Muscle of leg (tissue), 11 donors: ENCODE measurements around the gene ATXN1. TPM values are rescaled to one million over a fixed set of nuclear protein-coding genes. Genes with fewer than 3 reads are reported as not detected.

Source experiments
- DNase-seq: peaks from one replicate; pipeline ENCODE4 v3.0.0; 2013
- H3K27ac ChIP-seq: one replicate; pipeline ENCODE4 v1.5.1; 2013; ENCODE audit warnings: mild to moderate bottlenecking, low read length, control low read depth
- H3K27me3 ChIP-seq: one replicate; pipeline ENCODE4 v1.6.1; 2013; ENCODE audit warnings: low read length; ENCODE audit not compliant: control insufficient read depth, insufficient read depth
- H3K36me3 ChIP-seq: one replicate; pipeline ENCODE4 v1.6.1; 2013; ENCODE audit warnings: low read length; ENCODE audit not compliant: control insufficient read depth, insufficient read depth
- H3K4me1 ChIP-seq: one replicate; pipeline ENCODE4 v1.6.1; 2013; ENCODE audit warnings: low read length; ENCODE audit not compliant: control insufficient read depth, insufficient read depth
- H3K4me3 ChIP-seq: one replicate; pipeline ENCODE4 v1.5.1; 2013; ENCODE audit warnings: low read length, control low read depth
- H3K9me3 ChIP-seq: replicated peaks from 2 replicates; pipeline ENCODE4 v1.6.1; 2013; ENCODE audit warnings: low read depth, low read length; ENCODE audit not compliant: control insufficient read depth
- WGBS: methylation state at CpG from one replicate; pipeline ENCODE4 v1.1.5; 2013; ENCODE audit warnings: missing lambda C conversion rate; ENCODE audit not compliant: insufficient coverage; 5-methylcytosine and 5-hydroxymethylcytosine counted together
- polyA plus RNA-seq, 8 donors: library from polyadenylated mRNA; unstranded; fragments of 120-200 nt; gene quantifications; one replicate each; pipeline versions ENCODE4 v1.2.1 to v1.2.3, GENCODE V29; 2013; ENCODE audit warnings: inconsistent platforms in 1 of 8, low replicate concordance in 1 of 8; ENCODE audit not compliant: insufficient read length in 8 of 8, insufficient read depth in 1 of 8
- total RNA-seq: library from RNA; stranded (reverse); fragments of 120-200 nt; gene quantifications from one replicate; pipeline ENCODE4 v1.2.4, GENCODE V29; 2013

ATXN1 gene
- total and polyA plus RNA-seq, 9 donors = 10.2 to 19.9 (median 12.9) TPM

- Histone ChIP-seq H3K4me3 (no peak overlapping the region), H3K27me3 (no peaks in the 10 kb centered on the region), H3K27ac (no peak overlapping the region), H3K9me3 (no peaks in the 10 kb centered on the region), H3K36me3 (no peaks in the 10 kb centered on the region), H3K4me1 (peaks cover 8% of the 10 kb centered on the region)
- 78% methylated on average over 2 of the region's 8 CpGs for WGBS
- DNase-seq = no peak
Observed at GRCh38 chr6:16769131-16769985, 8.1 kb upstream of the ATXN1 start.

GRCh38 chr6:16768477-16768830 is 7.2 kb upstream of the ATXN1 start:
- no peaks in the 10 kb centered on the region for H3K36me3 ChIP-seq
- no peak overlapping the region for H3K27ac ChIP-seq
- no CpG with 5 or more reads among the region's 3 CpGs for WGBS
- DNase-seq = no peak
- no peaks in the 10 kb centered on the region for H3K27me3 ChIP-seq
- no peak overlapping the region for H3K4me3 ChIP-seq
- H3K9me3 ChIP-seq = no peaks in the 10 kb centered on the region
- H3K4me1 ChIP-seq = peaks cover 7% of the 10 kb centered on the region

GRCh38 chr6:16767765-16768476 is 6.7 kb upstream of the ATXN1 start:
- H3K27me3 ChIP-seq = no peaks in the 10 kb centered on the region
- DNase-seq = no peak
- no peak overlapping the region for H3K4me3 ChIP-seq
- no peaks in the 10 kb centered on the region for H3K36me3 ChIP-seq
- H3K4me1 ChIP-seq = peaks cover 4% of the 10 kb centered on the region
- no peaks in the 10 kb centered on the region for H3K9me3 ChIP-seq
- 40% methylated on average over 1 of the region's 2 CpGs for WGBS
- no peak overlapping the region for H3K27ac ChIP-seq

- Histone ChIP-seq H3K27ac (no peak overlapping the region), H3K4me3 (no peak overlapping the region), H3K4me1 (peaks cover 12% of the 10 kb centered on the region)
Observed at GRCh38 chr6:16766836-16767745, 5.8 kb upstream of the ATXN1 start.

GRCh38 chr6:16766043-16766536 is 4.8 kb upstream of the ATXN1 start:
- Histone ChIP-seq H3K27me3 (no peaks in the 10 kb centered on the region), H3K4me1 (peaks cover 14% of the 10 kb centered on the region), H3K9me3 (no peaks in the 10 kb centered on the region), H3K4me3 (no peak overlapping the region), H3K36me3 (no peaks in the 10 kb centered on the region), H3K27ac (no peak overlapping the region)
- WGBS = no CpG with 5 or more reads among the region's 1 CpG
- no peak for DNase-seq

More at GRCh38 chr6:16766836-16767745, 5.8 kb upstream of the ATXN1 start:
- 100% methylated on average over 2 of the region's 7 CpGs for WGBS
- H3K9me3 ChIP-seq = no peaks in the 10 kb centered on the region
- H3K36me3 ChIP-seq = no peaks in the 10 kb centered on the region
- no peaks in the 10 kb centered on the region for H3K27me3 ChIP-seq
- DNase-seq = no peak

GRCh38 chr6:16765235-16765634 is 4.0 kb upstream of the ATXN1 start:
- Histone ChIP-seq H3K27me3 (no peaks in the 10 kb centered on the region), H3K4me1 (peaks cover 10% of the 10 kb centered on the region), H3K4me3 (no peak overlapping the region), H3K9me3 (no peaks in the 10 kb centered on the region), H3K27ac (no peak overlapping the region), H3K36me3 (no peaks in the 10 kb centered on the region)
- DNase-seq = no peak
- no CpG with 5 or more reads among the region's 3 CpGs for WGBS

GRCh38 chr6:16764188-16764950 is 3.1 kb upstream of the ATXN1 start:
- H3K27me3 ChIP-seq = no peaks in the 10 kb centered on the region
- peaks cover 10% of the 10 kb centered on the region for H3K4me1 ChIP-seq
- no peaks in the 10 kb centered on the region for H3K36me3 ChIP-seq
- DNase-seq = peak; percentile 77
- no peak overlapping the region for H3K27ac ChIP-seq
- WGBS = no CpG with 5 or more reads among the region's 3 CpGs
- no peak overlapping the region for H3K4me3 ChIP-seq
- no peaks in the 10 kb centered on the region for H3K9me3 ChIP-seq

- no peaks in the 10 kb centered on the region for H3K9me3 ChIP-seq
- peak overlapping the region; percentile 96 for H3K27ac ChIP-seq
- H3K4me3 ChIP-seq = peak overlapping the region; percentile 77
- peak; percentile 86 for DNase-seq
- WGBS = 0% methylated on average over 10 of the region's 32 CpGs
- H3K27me3 ChIP-seq = no peaks in the 10 kb centered on the region
- H3K36me3 ChIP-seq = no peaks in the 10 kb centered on the region
- peaks cover 21% of the 10 kb centered on the region for H3K4me1 ChIP-seq
Observed at GRCh38 chr6:16762550-16763477, 1.6 kb upstream of the ATXN1 start.

GRCh38 chr6:16762268-16762549 is 949 bp upstream of the ATXN1 start:
- Histone ChIP-seq H3K36me3 (no peaks in the 10 kb centered on the region), H3K4me1 (peaks cover 21% of the 10 kb centered on the region), H3K27me3 (no peaks in the 10 kb centered on the region), H3K9me3 (no peaks in the 10 kb centered on the region), H3K4me3 (peak overlapping the region; percentile 77), H3K27ac (peak overlapping the region; percentile 96)
- peak; percentile 62 for DNase-seq
- 0% methylated on average over 21 of the region's 21 CpGs for WGBS
